Occipital lobe (tissue), 2 donors: Measurements from ENCODE around the gene SAE1. TPM values are rescaled to one million over a fixed set of nuclear protein-coding genes. Genes with fewer than 3 reads are reported as not detected.
"Not testable (repeated sequence)": the region's sequence is repeated elsewhere in the genome, so short reads cannot be mapped to it uniquely, and the experiment has no call there.

ENCODE experiments used
- DNase-seq: peaks from one replicate; lab custom pipeline; 2025; lab: John Stamatoyannopoulos, UW
- total RNA-seq: library from RNA; depleted of rRNA; stranded (reverse); fragments of >200 nt; gene quantifications from one replicate; pipeline ENCODE4 v1.2.3, GENCODE V29; 2014

SAE1 gene
- total RNA-seq, 1 donor from 2014 or later, result 76.3 TPM

DNA sequence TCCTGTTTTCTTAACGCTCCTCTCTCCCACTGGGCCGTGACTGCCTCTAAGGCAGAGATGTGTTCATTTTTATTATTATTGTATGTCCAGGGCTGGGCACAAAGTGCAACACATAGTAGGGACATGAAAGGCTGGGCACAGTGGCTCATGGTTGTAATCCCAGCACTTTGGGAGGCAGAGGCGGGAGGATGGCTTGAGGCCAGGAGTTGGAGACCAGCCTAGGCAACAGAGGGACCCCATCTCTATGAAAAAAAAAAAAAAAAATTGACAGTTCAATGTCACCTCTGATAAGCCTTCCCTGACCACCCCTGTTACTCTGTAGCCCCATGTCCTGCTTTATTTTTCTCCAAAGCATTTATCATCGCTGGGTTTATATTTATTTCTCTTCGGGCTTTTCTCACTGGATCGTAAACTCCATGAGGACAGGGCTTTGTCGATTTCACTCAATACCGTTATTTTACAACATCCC, 481 bp upstream of the SAE1 start:
- DNase-seq, result no peak

GRCh38 chr19:47132194-47132852, 1.7 kb downstream of the SAE1 start:
- no peak for DNase-seq

- DNase-seq, result no peak
Measured at GRCh38 chr19:47133021-47133471, 2.4 kb downstream of the SAE1 start.

- no peak for DNase-seq
Measured at GRCh38 chr19:47134545-47134944, 3.9 kb downstream of the SAE1 start.

DNA sequence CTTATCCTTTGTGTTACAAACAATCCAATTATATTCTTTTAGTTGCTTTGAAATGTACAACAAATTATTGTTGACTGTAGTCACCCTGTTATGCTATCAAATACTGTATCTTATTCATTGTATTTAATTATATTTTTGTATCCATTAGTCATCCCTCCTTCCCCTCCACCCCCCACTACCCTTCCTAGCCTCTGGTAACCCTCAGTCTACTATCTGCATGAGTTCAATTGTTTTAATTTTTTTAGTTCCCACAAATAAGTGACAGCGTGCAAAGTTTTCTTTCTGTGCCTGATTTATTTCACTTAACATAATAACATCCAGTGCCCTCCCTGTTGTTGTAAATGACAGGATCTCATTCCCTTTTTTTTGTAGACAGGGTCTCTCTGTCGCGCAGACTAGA, 4.5 kb downstream of the SAE1 start:
- DNase-seq, result no peak

- not testable (repeated sequence) for DNase-seq
Measured at GRCh38 chr19:47141252-47141651, 10.6 kb downstream of the SAE1 start.

GRCh38 chr19:47141695-47142094, 11.1 kb downstream of the SAE1 start:
- no peak for DNase-seq

DNA sequence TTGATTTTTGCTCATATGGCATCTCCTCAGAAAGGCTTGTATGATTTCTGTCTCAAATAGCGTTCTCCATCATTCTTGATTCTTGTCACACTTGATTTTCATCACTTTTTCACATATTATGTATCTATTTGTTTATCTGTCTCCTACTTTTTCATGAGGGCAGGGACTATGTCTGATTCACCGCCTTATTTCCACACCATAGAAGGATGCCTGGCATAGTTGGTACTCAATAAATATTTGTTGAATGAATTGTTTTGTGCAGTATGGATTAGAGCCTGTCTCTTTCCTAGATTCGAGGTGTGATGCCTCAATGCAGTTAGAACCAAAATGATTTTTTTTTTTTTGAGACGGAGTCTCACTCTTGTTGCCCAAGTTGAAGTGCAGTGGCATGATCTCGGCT, 12.1 kb downstream of the SAE1 start:
- no peak for DNase-seq

GRCh38 chr19:47143322-47144073, 12.9 kb downstream of the SAE1 start:
- DNase-seq, result no peak

DNA sequence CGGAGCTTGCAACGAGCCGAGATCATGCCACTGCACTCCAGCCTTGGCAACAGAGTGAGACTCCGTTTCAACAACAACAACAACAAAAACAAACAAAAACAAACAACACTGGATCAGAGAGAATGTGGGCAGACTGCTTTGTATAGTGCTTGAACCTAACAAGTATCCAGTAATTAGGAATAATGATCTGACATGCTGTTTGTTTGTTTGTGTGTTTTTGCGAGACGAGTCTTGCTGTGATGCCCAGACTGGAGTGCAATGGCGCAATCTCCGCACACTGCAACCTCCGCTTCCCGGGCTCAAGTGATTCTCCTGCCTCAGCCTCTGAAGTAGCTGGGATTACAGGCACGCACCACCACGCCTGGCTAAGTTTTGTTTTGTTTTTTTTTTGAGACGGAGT, 14.0 kb downstream of the SAE1 start:
- no peak for DNase-seq

DNA sequence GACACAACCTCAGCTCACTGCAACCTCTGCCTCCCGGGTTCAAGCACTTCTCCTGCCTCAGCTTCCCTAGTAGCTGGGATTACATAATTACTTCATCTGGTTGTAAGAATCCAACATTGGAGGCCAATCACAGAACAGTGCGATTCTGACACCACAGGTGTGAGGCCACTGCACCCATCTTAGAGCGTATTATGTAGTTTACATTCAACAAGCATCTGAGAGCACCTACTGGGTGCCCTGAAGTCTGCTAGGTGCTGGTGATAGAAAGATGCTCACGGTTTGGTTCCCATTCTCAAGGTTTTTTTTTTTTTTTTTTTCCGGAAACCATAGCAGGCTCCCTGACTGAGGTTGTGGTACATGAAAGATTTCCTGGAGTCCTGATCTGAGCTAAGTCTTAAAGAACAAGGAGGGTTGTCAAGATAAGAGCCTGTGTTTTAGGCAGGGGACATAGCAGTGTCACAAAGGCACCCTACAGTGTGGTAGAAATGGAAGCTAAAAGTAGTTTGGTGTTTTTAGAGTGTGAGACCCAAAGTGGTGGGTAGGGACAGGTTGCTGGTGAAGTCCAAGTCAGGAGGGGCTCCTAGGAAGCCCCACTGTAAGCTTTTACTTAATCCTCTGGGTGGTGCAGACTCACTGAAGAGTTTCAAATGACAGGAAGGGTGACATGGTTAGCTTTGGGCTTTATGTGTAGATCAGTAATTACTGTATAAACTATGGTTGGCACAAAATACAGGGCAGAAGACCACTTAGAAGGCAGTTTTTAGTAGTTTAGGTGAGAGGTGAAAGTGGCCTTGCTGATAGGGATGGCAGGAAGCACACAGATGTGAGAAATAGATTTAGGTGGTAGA, 15.2 kb downstream of the SAE1 start:
- DNase-seq, result no peak

GRCh38 chr19:47146920-47147319, 16.3 kb downstream of the SAE1 start:
- DNase-seq, result no peak

- no peak for DNase-seq
Measured at GRCh38 chr19:47151627-47152026, 21.0 kb downstream of the SAE1 start.

DNA sequence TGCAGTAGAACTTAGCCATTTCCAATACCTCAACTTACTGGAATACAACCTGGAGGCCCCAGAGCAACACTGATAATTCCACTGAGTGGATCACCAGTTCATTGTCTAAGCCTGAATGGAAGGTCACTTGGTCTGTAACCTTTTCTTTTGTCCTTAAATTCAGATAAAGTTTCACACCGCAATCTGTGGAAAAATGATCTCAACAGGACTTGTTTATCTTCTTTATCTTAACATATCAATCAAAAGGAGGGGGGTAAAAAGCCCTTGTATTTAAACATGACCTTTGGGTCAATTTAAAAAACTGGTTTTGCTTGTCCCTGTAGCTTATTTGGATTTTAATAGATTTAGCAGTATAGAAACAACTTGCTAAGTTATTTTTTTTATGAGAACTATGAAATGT, 21.6 kb downstream of the SAE1 start:
- DNase-seq, result no peak

- DNase-seq, result no peak
Measured at GRCh38 chr19:47152632-47153031, 22.0 kb downstream of the SAE1 start.

- no peak for DNase-seq
Measured at GRCh38 chr19:47153266-47153665, 22.6 kb downstream of the SAE1 start.

DNA sequence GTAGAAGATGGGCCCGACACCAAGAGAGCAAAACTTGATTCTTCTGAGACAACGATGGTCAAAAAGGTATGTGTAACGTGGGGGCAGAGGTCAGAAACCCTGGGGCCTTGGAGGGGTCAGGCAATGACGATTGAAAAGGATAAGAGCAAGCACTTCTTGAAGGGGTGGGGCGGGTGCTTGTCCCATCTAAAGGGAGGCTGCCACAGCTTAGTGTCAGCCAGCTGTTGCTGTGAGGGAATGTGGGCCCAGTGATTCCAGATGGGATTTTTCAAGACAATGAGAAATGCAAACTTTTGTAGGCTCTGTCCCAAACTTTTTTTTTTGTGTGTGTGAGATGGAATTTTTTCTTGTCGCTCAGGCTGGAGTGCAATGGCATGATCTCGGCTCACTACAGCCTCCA, 24.5 kb downstream of the SAE1 start:
- DNase-seq, result no peak

GRCh38 chr19:47156861-47157430, 26.3 kb downstream of the SAE1 start:
- DNase-seq, result no peak

- DNase-seq, result no peak
Measured at GRCh38 chr19:47157431-47158321, 27.0 kb downstream of the SAE1 start.

DNA sequence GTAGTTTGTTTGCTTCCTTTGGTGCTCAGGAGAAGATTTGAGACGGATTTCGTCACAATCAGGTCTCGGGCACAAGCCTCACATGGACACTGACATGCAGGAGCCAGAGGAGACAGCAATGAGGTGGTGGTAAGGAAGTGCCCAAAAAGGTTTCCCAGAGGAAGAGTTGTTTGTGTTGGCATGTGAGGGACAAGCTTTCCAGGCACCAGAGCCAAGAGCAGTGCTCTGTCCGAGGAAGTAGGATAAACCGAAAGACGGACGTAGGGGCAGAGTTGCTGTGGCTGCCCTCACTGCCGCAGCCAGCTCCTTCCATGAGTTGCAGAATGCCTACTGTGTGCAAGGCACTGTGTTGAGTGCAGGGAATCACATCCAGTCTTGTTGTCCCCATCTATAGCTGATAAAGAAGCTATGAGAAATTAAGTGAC, 27.7 kb downstream of the SAE1 start:
- DNase-seq, result no peak
